HG02840 (cell line): ENCODE results near the gene SLC39A11.
"Not testable (repeated sequence)": the region's sequence is repeated elsewhere in the genome, so short reads cannot be mapped to it uniquely, and the experiment has no call there.

Experiments used
- ATAC-seq: cut with Tn5 transposase; IDR thresholded peaks from one replicate; pipeline ENCODE4 v1.9.1; 2021; ENCODE audit warnings: mild to moderate bottlenecking, moderate library complexity, moderate number of reproducible peaks; ENCODE audit not compliant: unreplicated experiment, low FRiP score

Gene SLC39A11

DNA sequence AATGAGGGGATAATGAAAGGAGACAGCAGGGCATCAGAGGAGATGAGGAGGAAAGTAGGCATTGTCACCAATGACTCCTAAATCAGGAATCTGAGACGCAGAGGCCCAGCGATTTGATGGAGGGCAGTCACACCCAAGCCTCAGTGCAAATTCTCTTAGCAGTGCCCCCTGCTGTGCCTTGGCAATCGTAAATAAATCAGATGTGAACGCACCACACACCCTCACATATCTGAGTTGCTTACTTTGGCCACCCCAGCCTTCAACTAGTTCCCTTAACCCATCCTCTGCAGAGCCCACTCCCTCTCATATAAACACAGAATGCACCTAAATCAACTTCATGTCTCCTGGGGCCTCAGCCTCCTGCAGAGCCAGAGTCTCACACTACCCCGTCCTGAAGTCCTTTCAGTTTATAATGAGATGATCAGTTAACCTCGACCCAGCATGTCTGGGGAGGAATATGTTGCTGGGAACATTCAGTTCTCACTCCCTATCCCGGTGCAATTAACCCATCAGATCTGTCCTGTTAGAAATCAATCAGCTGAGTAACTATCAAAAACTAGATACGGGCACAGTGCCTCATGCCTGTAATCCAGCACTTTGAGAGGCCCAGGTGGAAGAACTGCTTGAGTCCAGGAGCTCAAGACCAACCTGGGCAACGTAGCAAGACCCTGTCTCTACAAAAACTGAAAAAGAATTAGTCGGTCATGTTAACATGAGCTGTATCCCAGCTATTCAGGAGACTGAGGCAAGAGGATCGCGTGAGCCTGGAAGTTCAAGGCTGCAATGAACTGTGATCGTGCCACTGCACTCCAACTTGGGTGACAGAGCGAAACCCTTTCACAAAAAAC is 78.4 kb downstream of the SLC39A11 start:
- ATAC-seq, result no peak

GRCh38 chr17:73013301-73013700 is 79.2 kb downstream of the SLC39A11 start:
- no peak for ATAC-seq

- ATAC-seq, result no peak
These were observed 81.4 kb downstream of the SLC39A11 start for GRCh38 chr17:73011016-73011486.

DNA sequence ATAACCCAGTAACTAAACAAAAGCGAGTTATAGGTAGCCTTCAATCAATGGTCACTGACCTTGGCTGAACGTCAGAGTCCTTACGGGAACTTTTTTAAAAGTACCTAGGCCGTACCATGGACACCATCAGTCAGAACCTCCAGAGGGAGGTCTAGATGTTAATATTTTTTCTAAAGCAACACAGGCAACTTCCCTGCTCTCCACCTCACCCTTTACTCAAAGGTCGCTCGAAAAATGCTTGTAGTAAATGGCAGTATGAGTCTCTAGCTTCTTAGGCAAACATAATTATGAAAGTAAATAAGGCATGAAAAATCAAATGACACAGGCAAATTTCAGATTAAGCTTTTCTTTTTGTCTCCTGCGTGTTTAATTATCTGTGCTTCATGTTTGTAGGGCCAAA is 82.1 kb downstream of the SLC39A11 start:
- ATAC-seq, result no peak

DNA sequence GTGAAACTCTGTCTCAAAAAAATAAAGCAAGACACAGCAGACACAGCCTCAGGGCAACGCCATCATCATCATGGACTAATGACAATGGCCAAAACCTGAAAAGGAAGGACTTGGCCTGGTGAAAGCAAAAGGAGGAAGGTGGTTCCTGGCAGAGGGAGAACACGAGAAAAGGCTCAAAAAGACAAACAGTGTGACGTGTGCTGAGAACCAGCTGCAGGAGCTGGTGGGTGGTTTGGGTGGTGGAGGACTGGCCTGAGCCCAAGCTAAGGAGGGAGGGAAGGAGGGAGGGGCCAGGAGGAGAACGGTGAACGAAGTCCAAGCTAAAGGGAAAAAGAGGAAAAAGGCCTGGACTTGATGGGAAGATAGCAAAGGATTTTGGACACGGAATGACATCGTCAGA is 85.1 kb downstream of the SLC39A11 start:
- no peak for ATAC-seq

GRCh38 chr17:73005360-73005759 is 87.1 kb downstream of the SLC39A11 start:
- no peak for ATAC-seq

DNA sequence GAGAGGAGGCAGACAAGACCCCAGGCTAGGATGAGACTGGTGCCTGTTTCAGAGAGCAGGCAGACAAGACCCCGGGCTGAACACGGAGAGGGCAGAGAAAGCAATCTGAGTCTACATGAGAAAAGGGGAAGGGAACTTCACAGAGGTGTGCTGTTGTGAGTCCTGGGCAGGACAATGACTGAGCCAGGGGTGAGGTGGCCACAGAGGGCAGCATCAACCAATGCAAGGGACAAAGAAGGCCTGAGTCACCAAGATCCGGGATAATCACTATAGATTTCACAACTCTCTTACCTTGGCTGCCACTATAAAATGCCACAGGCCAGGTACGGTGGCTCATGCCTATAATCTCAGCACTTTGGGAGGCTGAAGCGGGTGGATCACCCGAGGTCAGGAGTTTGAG is 89.0 kb downstream of the SLC39A11 start:
- ATAC-seq, result no peak

- no peak for ATAC-seq
These were observed 91.7 kb downstream of the SLC39A11 start for GRCh38 chr17:73000832-73001231.

GRCh38 chr17:72999474-72999873 is 93.0 kb downstream of the SLC39A11 start:
- not testable (repeated sequence) for ATAC-seq

DNA sequence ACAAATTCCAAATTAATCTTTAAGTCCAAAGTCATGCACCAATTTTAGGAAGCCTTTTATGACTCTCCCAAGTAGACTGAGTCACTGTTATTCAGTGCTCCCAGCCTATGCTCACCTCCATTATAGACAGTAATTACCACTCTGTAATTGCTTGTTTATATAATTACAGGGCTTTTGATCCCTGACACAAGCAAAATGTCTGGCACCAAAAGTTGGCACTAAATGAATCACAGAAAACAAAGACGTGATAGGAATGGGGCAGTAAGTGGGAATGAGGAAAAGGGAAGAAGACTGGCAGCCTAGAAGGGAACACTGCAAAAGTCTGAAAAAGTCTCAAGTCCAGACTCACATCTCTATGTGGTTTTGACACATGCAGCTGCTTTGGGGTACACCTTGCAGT is 94.1 kb downstream of the SLC39A11 start:
- ATAC-seq, result no peak

GRCh38 chr17:72997559-72997958 is 94.9 kb downstream of the SLC39A11 start:
- ATAC-seq, result no peak

- ATAC-seq, result no peak
These were observed 95.7 kb downstream of the SLC39A11 start for GRCh38 chr17:72996791-72997190.

DNA sequence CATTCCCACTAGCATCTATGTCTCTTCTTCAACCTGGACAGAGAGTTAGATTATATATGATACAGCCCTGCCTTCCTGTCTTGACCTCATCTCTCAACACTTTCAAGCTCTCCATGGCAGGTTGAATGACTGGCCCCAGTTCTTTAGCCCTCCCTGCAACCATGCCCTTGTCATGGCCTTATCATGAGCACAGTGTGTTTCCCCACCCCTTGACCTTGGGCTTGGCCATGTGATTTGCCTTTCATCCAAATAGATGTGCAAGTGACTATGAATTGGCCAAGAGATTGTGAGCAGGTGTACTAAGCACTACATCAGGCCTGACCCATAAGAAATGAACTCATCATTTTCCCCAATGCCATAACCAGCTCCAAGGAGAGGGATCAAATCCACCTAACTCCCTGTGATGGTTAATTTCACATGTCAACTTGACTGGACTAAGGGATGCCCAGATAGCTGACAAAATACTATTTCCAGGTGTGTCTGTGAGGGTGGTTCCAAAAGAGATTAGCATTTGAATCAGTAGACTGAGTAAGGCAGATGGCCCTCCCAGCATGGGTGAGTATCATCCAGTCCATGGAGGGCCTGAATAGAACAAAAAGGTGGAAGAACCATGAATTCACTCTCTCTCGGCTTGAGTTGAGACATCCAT is 97.4 kb downstream of the SLC39A11 start:
- ATAC-seq, result no peak

- ATAC-seq, result not testable (repeated sequence)
These were observed 99.6 kb downstream of the SLC39A11 start for GRCh38 chr17:72992783-72993467.

- ATAC-seq, result no peak
These were observed 100.8 kb downstream of the SLC39A11 start for GRCh38 chr17:72991651-72992050.

GRCh38 chr17:72989074-72989610 is 103.3 kb downstream of the SLC39A11 start:
- ATAC-seq, result no peak

DNA sequence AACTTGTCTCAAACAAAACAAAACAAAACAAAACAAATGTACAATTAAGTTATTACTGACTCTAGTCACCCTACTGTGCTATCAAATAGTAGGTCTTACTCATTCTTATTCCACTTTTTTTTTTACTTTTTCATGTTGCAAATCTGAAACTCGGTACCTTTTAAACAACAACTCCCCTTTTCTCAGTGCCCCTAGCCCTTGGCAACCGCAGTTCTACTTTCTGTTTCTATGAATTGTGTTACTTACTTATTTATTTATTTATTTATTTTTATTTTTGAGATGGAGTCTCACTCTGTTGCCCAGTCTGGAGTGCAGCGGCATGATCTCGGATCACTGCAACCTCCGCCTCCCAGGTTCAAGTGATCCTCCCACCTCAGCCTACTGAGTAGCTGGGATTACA is 104.0 kb downstream of the SLC39A11 start:
- no peak for ATAC-seq

- no peak for ATAC-seq
These were observed 105.3 kb downstream of the SLC39A11 start for GRCh38 chr17:72987166-72987565.

DNA sequence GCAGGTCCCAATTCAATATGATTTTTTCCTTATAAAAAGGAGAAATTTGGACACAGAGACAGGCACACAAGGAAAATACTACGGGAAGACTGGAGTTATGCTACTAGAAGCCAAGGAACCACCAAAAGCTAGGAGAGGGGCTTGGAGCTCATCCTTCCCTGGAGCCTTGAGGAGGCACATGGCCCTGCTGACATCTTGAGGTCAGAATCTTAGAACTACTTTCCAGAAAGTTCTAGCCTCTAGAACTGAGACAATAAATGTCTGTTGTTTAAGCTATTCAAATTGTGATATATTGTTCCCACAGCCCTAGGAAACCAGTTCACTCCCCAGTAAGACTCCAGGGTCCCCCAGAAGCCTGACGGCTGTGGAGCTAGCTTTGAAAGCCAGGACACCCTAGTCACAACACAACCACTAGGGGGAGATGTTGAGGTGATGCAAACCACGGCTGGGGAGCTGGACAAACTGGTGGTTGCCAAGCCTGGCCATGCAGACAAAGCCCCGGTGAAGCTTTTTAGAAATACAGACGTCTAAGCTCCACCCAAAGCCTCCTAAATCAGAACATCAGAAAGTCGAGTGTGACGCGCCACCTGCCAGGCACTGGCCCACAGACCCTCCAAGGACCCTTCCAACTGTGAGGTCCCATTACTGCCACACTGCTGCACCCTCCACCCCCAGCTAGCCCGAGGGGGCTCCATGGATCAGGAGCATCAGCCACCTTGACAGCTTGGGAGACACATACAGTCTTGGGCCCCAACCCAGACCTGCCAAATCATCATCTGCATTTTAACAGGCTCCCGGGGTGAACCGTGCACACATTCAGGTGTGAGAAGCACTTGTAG is 106.4 kb downstream of the SLC39A11 start:
- no peak for ATAC-seq

- ATAC-seq, result no peak
These were observed 107.6 kb downstream of the SLC39A11 start for GRCh38 chr17:72984926-72985325.
